LHCN-M2 (cell line): Measurements from ENCODE around the gene HMX1. TPM values are rescaled to one million over a fixed set of nuclear protein-coding genes. Genes with fewer than 3 reads are reported as not detected.

Experiments used
- DNase-seq: peaks from one replicate; pipeline ENCODE4 v3.0.0-alpha.2; 2012; ENCODE audit warnings: low read depth
- total RNA-seq: library from RNA; depleted of rRNA; stranded (reverse); fragments of >200 nt; gene quantifications from 2 replicates; pipeline ENCODE4 v1.2.3, GENCODE V29; 2014

The HMX1 gene
- total RNA-seq, 1 experiment from 2014 or later = not detected

GRCh38 chr4:8842614-8843013 lies 29.0 kb downstream of the HMX1 start:
- no peak for DNase-seq

- no peak for DNase-seq
These were observed 29.9 kb downstream of the HMX1 start for GRCh38 chr4:8841678-8842268.

GRCh38 chr4:8840816-8841455 lies 30.7 kb downstream of the HMX1 start:
- DNase-seq = no peak

GRCh38 chr4:8840006-8840793 lies 31.4 kb downstream of the HMX1 start:
- no peak for DNase-seq

GRCh38 chr4:8838961-8839431 lies 32.6 kb downstream of the HMX1 start:
- no peak for DNase-seq

- DNase-seq = no peak
These were observed 33.2 kb downstream of the HMX1 start for GRCh38 chr4:8838296-8838960.

GRCh38 chr4:8837181-8837841 lies 34.3 kb downstream of the HMX1 start:
- no peak for DNase-seq

- no peak for DNase-seq
These were observed 34.9 kb downstream of the HMX1 start for GRCh38 chr4:8836664-8837171.

GRCh38 chr4:8835521-8836365 lies 35.9 kb downstream of the HMX1 start:
- no peak for DNase-seq

GRCh38 chr4:8834681-8835220 lies 36.9 kb downstream of the HMX1 start:
- no peak for DNase-seq

- no peak for DNase-seq
These were observed 39.3 kb downstream of the HMX1 start for GRCh38 chr4:8832113-8832915.

- DNase-seq = no peak
These were observed 40.2 kb downstream of the HMX1 start for GRCh38 chr4:8831221-8832112.

GRCh38 chr4:8830611-8831200 lies 40.9 kb downstream of the HMX1 start:
- no peak for DNase-seq

- no peak for DNase-seq
These were observed 41.6 kb downstream of the HMX1 start for GRCh38 chr4:8830056-8830455.

- no peak for DNase-seq
These were observed 42.1 kb downstream of the HMX1 start for GRCh38 chr4:8829584-8829983.

- no peak for DNase-seq
These were observed 42.8 kb downstream of the HMX1 start for GRCh38 chr4:8828869-8829268.

GRCh38 chr4:8821151-8821950 lies 50.3 kb downstream of the HMX1 start:
- DNase-seq = no peak
